ENCODE data around the gene ABLIM2. TPM values are rescaled to one million over a fixed set of nuclear protein-coding genes. Genes with fewer than 3 reads are reported as not detected.

The ABLIM2 gene
- total RNA-seq, 2 donors from 2014 or later = 6.0 to 20.8 TPM

- DNase-seq (no peak), ATAC-seq (no peak)
- Histone ChIP-seq H3K4me1 (peaks cover 27% of the 10 kb centered on the region), H3K9me3 (no peaks in the 10 kb centered on the region), H3K36me3 (replicated peaks in 1 of 2; ENCODE audit: insufficient read depth in 1 of 2, low read depth in 2 of 2) (no peaks in the 10 kb centered on the region), H3K27ac (peak overlapping the region in 2 of 4 donors; percentile 54 to 62), H3K4me3 (no peak overlapping the region), H3K27me3 (no peaks in the 10 kb centered on the region)
- TF ChIP-seq CTCF (IDR thresholded peaks at IDR 0.05) = no peak
- no peak for TF ChIP-seq POLR2A (IDR thresholded peaks at IDR 0.05)
- intact Hi-C loops (cut with DNase I) = no loop called here
- WGBS, 2 donors = 56 to 58% methylated on average over 11 of the region's 11 CpGs
Observed at GRCh38 chr4:7956934-7957656, 201.5 kb downstream of the ABLIM2 start.

- Histone ChIP-seq H3K27me3 (no peaks in the 10 kb centered on the region), H3K4me3 (no peak overlapping the region), H3K27ac (peak overlapping the region in 2 of 4 donors; percentile 54 to 62), H3K4me1 (peaks cover 24% of the 10 kb centered on the region), H3K36me3 (replicated peaks in 1 of 2; ENCODE audit: insufficient read depth in 1 of 2, low read depth in 2 of 2) (no peaks in the 10 kb centered on the region), H3K9me3 (no peaks in the 10 kb centered on the region)
- TF ChIP-seq POLR2A (IDR thresholded peaks at IDR 0.05) (no peak), CTCF (IDR thresholded peaks at IDR 0.05) (no peak)
- 68 to 81% methylated on average over 6 to 8 of the region's 8 CpGs for WGBS, 2 donors
- intact Hi-C loops (cut with DNase I) = no loop called here
- peak in 3 of 4 donors; percentile 42 to 48 (median 44) for DNase-seq
- peak; percentile 70 for ATAC-seq
Observed at GRCh38 chr4:7956270-7956808, 202.3 kb downstream of the ABLIM2 start.

- Histone ChIP-seq H3K36me3 (replicated peaks in 1 of 2; ENCODE audit: insufficient read depth in 1 of 2, low read depth in 2 of 2) (no peaks in the 10 kb centered on the region), H3K4me1 (peaks cover 14% of the 10 kb centered on the region), H3K9me3 (no peaks in the 10 kb centered on the region), H3K27me3 (no peaks in the 10 kb centered on the region), H3K27ac (no peak overlapping the region), H3K4me3 (no peak overlapping the region)
- TF ChIP-seq POLR2A (IDR thresholded peaks at IDR 0.05) (no peak), CTCF (IDR thresholded peaks at IDR 0.05) (no peak)
- intact Hi-C loops (cut with DNase I) = no loop called here
- 73 to 78% methylated on average over 4 of the region's 4 CpGs for WGBS, 2 donors
- no peak for DNase-seq
- no peak for ATAC-seq
Observed at GRCh38 chr4:7955393-7955792, 203.2 kb downstream of the ABLIM2 start.

- Histone ChIP-seq H3K27me3 (no peaks in the 10 kb centered on the region), H3K27ac (no peak overlapping the region), H3K9me3 (no peaks in the 10 kb centered on the region), H3K4me3 (no peak overlapping the region), H3K4me1 (peaks cover 19% of the 10 kb centered on the region), H3K36me3 (replicated peaks in 1 of 2; ENCODE audit: insufficient read depth in 1 of 2, low read depth in 2 of 2) (no peaks in the 10 kb centered on the region)
- DNase-seq (no peak), ATAC-seq (no peak)
- 79 to 90% methylated on average over 9 of the region's 9 CpGs for WGBS, 2 donors
- intact Hi-C loops (cut with DNase I) = no loop called here
- TF ChIP-seq CTCF (IDR thresholded peaks at IDR 0.05) = no peak
- no peak for TF ChIP-seq POLR2A (IDR thresholded peaks at IDR 0.05)
Observed at GRCh38 chr4:7952615-7953014, 206.0 kb downstream of the ABLIM2 start.

All from body of pancreas (tissue), 4 donors.